Stimulated activated CD8-positive, alpha-beta memory T cell treated with anti-CD3 and anti-CD28 coated beads, Interleukin-7, amount 100 ng/mL, for 48 hours (primary cell): ENCODE data around the gene FNIP2.
"Not testable (repeated sequence)": the region's sequence is repeated elsewhere in the genome, so short reads cannot be mapped to it uniquely, and the experiment has no call there.

Experiments
- DNase-seq, 2 donors: peaks; one replicate each; pipeline ENCODE4 v3.0.0-alpha.2; 2020; ENCODE audit warnings: low read depth in 1 of 2; ENCODE audit errors: extremely low read depth in 1 of 2

The FNIP2 gene

GRCh38 chr4:158789853-158790252 is 21.0 kb downstream of the FNIP2 start:
- no peak for DNase-seq

GRCh38 chr4:158793021-158793420 is 24.2 kb downstream of the FNIP2 start:
- DNase-seq, result no peak

- DNase-seq, result not testable (repeated sequence)
Observed at GRCh38 chr4:158793430-158793829, 24.6 kb downstream of the FNIP2 start.

GRCh38 chr4:158796370-158797140 is 27.7 kb downstream of the FNIP2 start:
- no peak for DNase-seq

GRCh38 chr4:158798062-158798461 is 29.2 kb downstream of the FNIP2 start:
- DNase-seq, result no peak

- DNase-seq, result no peak
Observed at GRCh38 chr4:158799013-158799770, 30.4 kb downstream of the FNIP2 start.

GRCh38 chr4:158799856-158800255 is 31.0 kb downstream of the FNIP2 start:
- DNase-seq, result no peak

DNA sequence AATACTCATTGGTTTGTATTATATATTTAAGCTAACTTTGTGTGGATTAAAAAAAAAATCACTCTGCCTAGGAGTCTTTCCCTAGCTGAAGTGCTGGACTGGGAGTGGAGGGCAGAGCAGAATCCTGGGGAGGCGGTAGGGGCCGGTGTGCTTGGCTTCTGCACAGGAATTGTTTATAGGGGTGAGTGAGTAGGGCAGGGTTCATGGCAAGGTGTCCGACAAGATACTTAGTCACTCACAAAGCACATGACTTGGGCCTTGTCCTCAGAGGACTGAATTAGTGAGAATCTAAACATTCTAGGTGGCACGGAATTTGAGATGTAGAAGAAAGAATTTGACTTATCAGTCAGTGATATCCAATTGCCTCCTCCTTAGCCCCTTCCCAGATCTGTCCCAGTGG is 32.2 kb downstream of the FNIP2 start:
- DNase-seq, result no peak

GRCh38 chr4:158801677-158802076 is 32.9 kb downstream of the FNIP2 start:
- no peak for DNase-seq

GRCh38 chr4:158802914-158803313 is 34.1 kb downstream of the FNIP2 start:
- no peak for DNase-seq

- no peak for DNase-seq
Observed at GRCh38 chr4:158805635-158806471, 37.0 kb downstream of the FNIP2 start.

- no peak for DNase-seq
Observed at GRCh38 chr4:158807691-158808090, 38.9 kb downstream of the FNIP2 start.

DNA sequence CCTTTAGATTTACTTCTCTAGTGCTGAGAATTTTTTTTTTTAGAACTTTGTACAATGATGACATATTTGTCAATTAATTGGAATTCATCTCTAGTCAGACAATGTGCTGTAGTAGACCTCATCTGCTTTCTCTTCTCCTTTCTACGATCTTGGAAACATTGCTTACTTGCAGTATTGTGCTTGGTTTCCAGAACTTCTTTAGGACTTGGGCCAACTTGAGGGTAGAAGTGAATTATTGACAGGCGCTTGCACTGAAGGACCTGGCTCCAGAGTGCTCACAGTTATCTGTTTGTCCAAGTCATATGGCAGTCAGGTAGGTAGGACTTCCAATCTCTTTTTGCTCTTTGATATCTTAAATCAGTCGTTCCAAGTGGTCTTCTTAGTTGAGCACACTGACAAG is 39.6 kb downstream of the FNIP2 start:
- no peak for DNase-seq

DNA sequence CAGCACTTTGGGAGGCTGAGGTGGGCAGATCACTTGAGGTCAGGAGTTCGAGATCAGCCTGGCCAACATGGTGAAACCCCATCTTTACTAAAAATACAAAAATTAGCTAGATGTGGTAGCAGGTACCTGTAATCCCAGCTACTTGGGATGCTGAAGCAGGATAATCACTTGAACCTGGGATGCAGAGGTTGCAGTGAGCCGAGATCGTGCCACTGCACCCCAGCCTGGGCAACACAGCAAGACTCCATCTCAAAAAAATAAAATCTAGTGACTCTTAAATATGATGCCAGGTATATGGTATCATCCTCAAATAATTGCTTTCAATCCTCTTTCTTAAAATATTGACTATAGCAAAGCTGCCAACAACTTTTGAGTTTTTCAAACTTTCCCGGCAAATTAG is 40.4 kb downstream of the FNIP2 start:
- not testable (repeated sequence) for DNase-seq

DNA sequence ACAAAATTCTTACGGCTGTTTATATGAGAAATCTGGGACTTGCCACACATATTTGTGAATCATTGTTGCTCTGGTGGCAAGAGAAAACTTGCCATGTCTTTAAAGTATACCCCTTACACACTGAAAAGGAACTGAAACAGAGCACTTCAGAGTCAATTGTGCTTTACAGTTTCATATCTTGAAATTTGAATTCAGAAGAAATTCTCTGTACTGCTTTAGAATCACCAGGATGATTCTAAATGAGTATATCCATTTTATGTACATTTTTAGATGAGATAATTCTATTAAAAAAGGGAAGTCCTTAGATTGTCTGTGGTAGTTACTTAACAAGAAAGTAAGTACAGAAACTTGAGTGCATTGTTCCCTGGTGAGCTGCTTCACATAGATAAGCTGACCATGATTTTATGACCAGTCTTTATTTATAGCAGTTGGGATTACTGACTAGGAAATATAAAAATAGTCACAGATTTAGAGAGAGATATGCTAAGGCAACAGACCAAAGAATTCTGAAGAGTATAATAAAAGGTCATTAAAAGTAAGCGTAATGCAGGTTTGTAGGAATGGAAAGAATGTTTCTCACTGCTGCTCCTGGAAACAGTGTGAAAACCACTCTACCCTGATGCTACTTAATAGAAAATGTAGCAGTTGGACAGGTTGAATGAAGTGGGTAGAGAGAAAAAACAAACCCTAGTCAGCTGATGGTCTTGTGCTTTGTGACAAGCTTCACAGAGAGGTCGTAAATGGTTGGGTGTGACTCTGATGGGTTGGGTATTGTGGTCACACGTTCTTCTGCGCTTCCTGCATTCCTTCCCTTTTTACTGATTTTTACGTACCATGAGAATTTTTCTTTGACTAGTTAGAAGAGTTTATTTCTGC is 41.0 kb downstream of the FNIP2 start:
- DNase-seq, result no peak

GRCh38 chr4:158810487-158811215 is 41.8 kb downstream of the FNIP2 start:
- DNase-seq, result no peak

- no peak for DNase-seq
Observed at GRCh38 chr4:158811216-158811540, 42.4 kb downstream of the FNIP2 start.

DNA sequence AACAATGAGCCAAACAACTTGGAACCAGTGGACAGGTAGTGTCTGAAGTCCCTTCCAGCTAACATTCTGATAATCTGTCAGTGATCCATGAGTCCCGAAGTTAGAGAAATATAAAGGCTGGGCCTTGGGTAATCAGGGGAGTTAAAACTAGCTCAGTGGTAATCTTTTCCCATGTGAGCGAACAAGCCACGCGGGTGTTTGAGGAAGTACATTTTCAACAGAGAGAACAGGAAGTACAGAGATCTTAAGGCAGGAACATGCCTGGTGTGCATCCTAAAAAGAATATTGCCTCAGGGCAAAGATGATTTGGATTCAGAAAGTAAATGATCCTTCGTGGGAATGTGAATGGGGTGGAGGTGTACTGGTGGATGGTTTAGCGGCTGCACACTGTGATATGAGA is 42.9 kb downstream of the FNIP2 start:
- no peak for DNase-seq

DNA sequence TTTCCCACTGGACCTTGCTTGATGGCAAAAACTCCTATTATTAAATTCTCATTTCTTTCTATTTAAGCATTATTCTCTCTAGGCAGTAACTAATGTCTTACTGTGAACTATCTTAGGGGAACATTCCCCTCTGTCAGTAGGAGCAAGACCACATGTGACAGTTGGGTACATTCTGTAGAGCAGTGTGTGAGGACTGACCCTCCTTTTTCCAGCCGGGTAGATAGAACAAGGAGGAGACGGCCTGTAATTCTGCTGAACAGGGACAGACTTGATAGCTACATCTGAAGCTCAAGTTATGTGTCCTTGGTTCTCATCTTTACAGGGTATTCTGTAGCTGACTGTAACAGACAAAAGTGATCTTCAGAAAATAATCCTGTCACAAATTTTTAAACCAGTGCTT is 43.3 kb downstream of the FNIP2 start:
- DNase-seq, result no peak

GRCh38 chr4:158812543-158812942 is 43.7 kb downstream of the FNIP2 start:
- DNase-seq, result no peak
